Lower lobe of right lung (tissue), 2 donors: ENCODE data around the gene TENM3. TPM values are rescaled to one million over a fixed set of nuclear protein-coding genes. Genes with fewer than 3 reads are reported as not detected.

Experiments used
- ATAC-seq, 2 donors: fragments of 200-7000 bp; cut with Tn5 transposase; one replicate each; pipeline ENCODE4 v1.9.1; 2020 to 2022; ENCODE audit warnings: mild to moderate bottlenecking in 2 of 2, moderate library complexity in 2 of 2
- DNase-seq: peaks from one replicate; pipeline ENCODE4 v3.0.0-alpha.2; 2020
- H3K27ac ChIP-seq: fragments of 200-600 bp; one replicate; pipeline ENCODE4 v1.8.0; 2022
- H3K27me3 ChIP-seq: fragments of 200-600 bp; one replicate; pipeline ENCODE4 v1.8.0; 2022; ENCODE audit warnings: low read depth
- H3K36me3 ChIP-seq: fragments of 200-600 bp; one replicate; pipeline ENCODE4 v1.8.0; 2022; ENCODE audit warnings: mild to moderate bottlenecking
- H3K4me1 ChIP-seq: fragments of 200-600 bp; one replicate; pipeline ENCODE4 v1.8.0; 2022
- H3K4me3 ChIP-seq: fragments of 200-600 bp; one replicate; pipeline ENCODE4 v1.8.0; 2022; ENCODE audit warnings: mild to moderate bottlenecking
- H3K9me3 ChIP-seq: fragments of 200-600 bp; one replicate; pipeline ENCODE4 v1.8.0; 2022
- CTCF ChIP-seq: fragments of 200-600 bp; IDR thresholded peaks from one replicate; pipeline ENCODE4 v1.8.0; 2022; ENCODE audit warnings: antibody characterized with exemption, mild to moderate bottlenecking
- intact Hi-C: fragments of 100-400 bp; cut with DNase I; formaldehyde crosslinking; loops from one replicate; pipeline ENCODE4 v1.11.0; 2022
- total RNA-seq: library from RNA; stranded (reverse); fragmentation: NEBNext Ultra II Directional; extraction: Animal tissue kit (Norgen Biotek cat#: 25700); gene quantifications from one replicate; pipeline ENCODE4 v1.2.1, GENCODE V29; 2021
- donor health status: DM: no; HTN: yes; CAD: no; lungs with severe emphysema.

Gene TENM3
- total RNA-seq, 1 donor from 2014 or later: 1.9 TPM

- Histone ChIP-seq H3K27me3 (no peaks in the 10 kb centered on the region), H3K27ac (no peak overlapping the region), H3K4me1 (no peaks in the 10 kb centered on the region), H3K9me3 (no peaks in the 10 kb centered on the region), H3K36me3 (no peaks in the 10 kb centered on the region), H3K4me3 (no peak overlapping the region)
- ATAC-seq: no peak
- intact Hi-C loops: no loop called here
- no peak for TF ChIP-seq CTCF
- DNase-seq: no peak
These were observed 584.8 kb downstream of the TENM3 start for GRCh38 chr4:182827954-182828353.

- no peak for DNase-seq
- intact Hi-C loops: no loop called here
- Histone ChIP-seq H3K36me3 (no peaks in the 10 kb centered on the region), H3K27ac (no peak overlapping the region), H3K4me1 (no peaks in the 10 kb centered on the region), H3K9me3 (no peaks in the 10 kb centered on the region), H3K27me3 (no peaks in the 10 kb centered on the region), H3K4me3 (no peak overlapping the region)
- TF ChIP-seq CTCF: no peak
- ATAC-seq: no peak
These were observed 585.3 kb downstream of the TENM3 start for GRCh38 chr4:182828360-182829025.

GRCh38 chr4:182829196-182829595 lies 586.0 kb downstream of the TENM3 start:
- H3K27ac ChIP-seq: no peak overlapping the region
- H3K4me3 ChIP-seq: no peak overlapping the region
- H3K27me3 ChIP-seq: no peaks in the 10 kb centered on the region
- intact Hi-C loops: no loop called here
- no peak for DNase-seq
- no peaks in the 10 kb centered on the region for H3K4me1 ChIP-seq
- no peak for TF ChIP-seq CTCF
- H3K9me3 ChIP-seq: no peaks in the 10 kb centered on the region
- H3K36me3 ChIP-seq: no peaks in the 10 kb centered on the region
- no peak for ATAC-seq

- intact Hi-C loops: no loop called here
- Histone ChIP-seq H3K9me3 (no peaks in the 10 kb centered on the region), H3K36me3 (no peaks in the 10 kb centered on the region), H3K27me3 (no peaks in the 10 kb centered on the region), H3K27ac (no peak overlapping the region), H3K4me3 (no peak overlapping the region), H3K4me1 (no peaks in the 10 kb centered on the region)
- TF ChIP-seq CTCF: no peak
- DNase-seq (no peak), ATAC-seq (no peak)
These were observed 588.2 kb downstream of the TENM3 start for GRCh38 chr4:182831376-182831775.

- Histone ChIP-seq H3K4me1 (no peaks in the 10 kb centered on the region), H3K27ac (no peak overlapping the region), H3K4me3 (no peak overlapping the region), H3K9me3 (no peaks in the 10 kb centered on the region), H3K27me3 (no peaks in the 10 kb centered on the region), H3K36me3 (no peaks in the 10 kb centered on the region)
- no peak for ATAC-seq
- intact Hi-C loops: no loop called here
- TF ChIP-seq CTCF: no peak
- DNase-seq: no peak
These were observed 589.3 kb downstream of the TENM3 start for GRCh38 chr4:182832352-182833120.
